Endothelial cell of hepatic sinusoid (primary cell): ENCODE results near the gene ALPK1.

Experiments used
- in situ Hi-C: cut with HindIII; loops from 2 replicates; pipeline ENCODE4 v1.10.0; 2017; ENCODE audit warnings: low sequenced_read_pairs

The ALPK1 gene

DNA sequence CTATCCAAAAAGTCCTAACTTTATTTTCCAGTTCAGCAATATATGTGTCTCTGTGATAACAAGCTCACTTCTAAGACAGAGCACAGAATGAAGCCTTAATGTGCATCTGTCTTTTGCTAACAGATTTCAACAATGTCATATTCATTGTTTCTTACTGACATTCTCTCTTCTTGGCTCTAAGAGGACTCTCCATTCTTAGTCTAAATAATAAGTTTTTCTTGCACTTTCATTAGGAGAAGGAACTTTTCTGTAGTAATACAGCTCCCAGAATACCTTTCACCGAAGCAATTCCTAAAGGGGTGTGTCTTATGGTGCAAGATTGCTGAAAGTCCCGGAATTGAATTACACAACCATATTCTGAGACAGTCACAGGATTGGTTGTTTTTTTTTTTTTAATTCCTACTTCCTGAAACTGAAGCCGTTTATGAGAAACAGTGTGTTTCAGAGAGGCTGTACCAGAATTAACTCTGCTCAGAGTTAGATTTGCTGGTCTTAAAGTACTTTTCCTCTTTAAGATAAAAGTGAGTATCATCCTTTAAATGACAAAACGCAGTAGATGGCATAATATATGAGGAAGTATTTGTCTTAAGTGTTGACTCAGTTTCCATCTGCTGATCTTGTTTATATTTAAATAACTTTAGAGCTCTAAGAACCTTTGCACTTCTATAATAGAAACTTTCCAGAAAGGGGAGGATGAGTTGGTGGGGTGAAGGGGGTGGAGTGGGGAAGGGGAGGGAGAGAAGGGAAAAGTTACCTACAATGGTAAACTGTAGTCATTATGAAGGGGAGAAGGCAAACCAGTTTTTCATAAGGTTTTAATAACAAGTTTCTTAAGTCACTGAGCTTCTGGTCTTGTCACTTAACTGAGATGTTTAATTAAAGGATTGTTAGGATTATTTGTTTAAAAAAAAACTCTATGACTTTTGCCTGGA is at the start of gene ALPK1:
TSS of gene ALPK1 (plus strand) at position 421 of the 932 bp plus-strand sequence.
- in situ Hi-C loops = no loop called here

DNA sequence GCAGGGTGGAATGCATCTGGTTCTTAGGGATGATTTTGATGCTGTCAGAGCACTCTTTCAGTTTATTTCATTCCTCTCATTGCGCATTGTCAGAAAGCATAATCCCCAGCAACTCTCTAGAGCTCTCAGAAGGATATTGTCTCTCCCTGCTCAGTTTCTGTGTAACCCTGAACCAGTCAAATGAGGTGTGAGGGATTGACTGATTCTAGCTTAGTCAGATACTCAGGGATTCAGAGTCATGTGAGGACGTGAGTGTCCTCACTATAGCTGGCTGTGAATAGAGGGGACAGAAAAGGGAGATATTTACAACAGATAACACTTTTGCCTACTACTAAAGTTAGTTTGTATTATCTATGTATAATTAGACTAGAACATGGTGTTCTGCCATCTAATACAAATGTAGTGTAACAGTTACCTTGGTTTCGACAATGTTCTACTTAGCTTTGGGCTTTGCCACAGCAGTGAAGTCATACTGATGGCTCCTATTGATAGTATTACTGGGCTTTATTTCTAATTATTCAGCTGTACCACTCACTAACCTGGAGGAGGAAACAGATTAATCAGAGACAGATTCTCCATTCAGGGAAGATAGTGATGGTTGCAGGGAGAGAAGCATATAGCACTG is 46.0 kb upstream of the ALPK1 start:
- in situ Hi-C loops = no loop called here

DNA sequence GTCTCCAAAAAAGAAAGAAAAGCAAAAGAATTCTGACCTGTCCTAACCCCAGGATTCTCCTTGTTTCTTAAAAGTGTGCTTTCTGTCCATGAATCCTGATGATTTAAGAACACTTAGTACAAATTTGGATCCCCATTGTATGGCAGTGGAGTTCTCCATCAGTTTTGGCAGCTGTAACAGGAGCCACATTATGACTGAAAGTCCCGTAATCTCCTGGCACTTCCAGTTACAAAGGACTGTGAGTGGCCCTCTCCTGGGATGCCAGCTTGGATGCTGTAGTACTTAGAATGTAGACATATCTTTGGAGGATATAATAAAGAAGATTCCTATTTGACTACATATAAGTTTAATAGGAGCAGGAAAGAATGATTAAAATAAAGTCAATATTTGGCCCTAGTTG is 44.9 kb upstream of the ALPK1 start:
- in situ Hi-C loops = no loop called here

DNA sequence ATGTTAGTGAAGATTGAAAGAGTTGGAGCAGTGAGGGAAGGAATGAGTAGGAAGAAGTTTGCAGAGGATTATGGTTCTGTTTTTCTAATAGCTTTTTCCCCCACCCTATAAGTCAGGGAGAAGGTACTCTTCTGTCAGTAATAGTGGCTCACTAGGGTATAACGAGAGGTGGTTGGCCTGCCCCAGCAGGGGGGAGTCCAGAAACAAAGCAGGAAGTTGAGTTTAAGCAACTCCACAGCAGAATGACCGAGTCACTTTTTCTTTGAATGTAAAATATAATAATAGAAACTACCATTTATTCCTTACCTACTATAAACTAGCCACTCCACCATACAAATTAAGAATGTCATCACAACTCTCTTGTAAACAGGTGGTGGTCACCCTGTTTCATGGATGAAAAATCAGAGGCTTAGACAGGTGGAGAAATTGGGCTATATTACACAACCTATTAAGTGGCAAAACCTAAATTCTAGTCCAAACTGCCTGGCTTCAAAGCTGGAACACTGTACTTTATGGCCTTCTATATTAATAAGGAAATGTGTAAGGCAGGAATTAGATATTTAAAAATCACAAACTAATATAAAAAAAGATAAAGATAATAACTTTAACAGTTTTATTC is 43.7 kb upstream of the ALPK1 start:
- in situ Hi-C loops = no loop called here

- in situ Hi-C loops = no loop called here
Measured at GRCh38 chr4:112257098-112257497, 40.1 kb upstream of the ALPK1 start.

GRCh38 chr4:112266823-112267222 is 30.3 kb upstream of the ALPK1 start:
- in situ Hi-C loops = no loop called here

DNA sequence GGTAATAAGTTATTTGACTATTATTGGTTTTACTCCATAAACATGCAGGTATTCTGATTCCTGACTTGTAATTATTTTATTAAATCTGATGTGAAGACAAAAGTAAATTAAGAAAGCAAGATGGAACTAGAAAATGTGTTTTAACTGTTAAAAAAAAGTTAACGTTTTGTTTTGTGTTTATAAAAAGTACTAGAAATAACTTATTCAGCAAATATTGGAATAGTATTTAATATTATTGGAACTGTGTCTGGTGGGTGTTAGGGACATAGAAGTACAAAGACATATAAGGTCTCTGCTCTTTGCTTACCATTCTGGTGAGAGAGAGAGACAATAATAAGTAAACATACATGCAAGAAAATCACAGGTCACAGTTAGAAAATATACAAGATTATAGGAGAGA is 27.1 kb upstream of the ALPK1 start:
- in situ Hi-C loops = no loop called here

GRCh38 chr4:112270640-112271421 is 26.3 kb upstream of the ALPK1 start:
- in situ Hi-C loops = no loop called here

DNA sequence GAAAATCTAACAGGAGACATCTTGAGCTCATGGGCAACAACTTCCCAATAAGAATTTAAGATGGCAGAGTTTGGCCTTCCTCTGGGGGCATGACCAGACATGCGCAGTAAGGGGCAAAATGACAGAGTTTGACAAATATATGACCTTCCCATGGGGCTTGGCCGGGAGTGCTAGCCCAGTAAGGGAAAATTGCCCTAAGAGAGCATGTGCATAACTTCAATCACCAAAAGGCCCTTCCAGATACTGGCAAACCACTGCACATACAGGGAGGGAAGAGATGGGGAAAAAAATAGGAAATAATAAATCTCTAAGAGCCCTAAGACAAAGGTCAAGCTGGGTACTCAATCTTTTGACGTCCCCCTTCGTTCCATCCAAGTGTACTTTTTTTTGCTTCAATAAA is 24.9 kb upstream of the ALPK1 start:
- in situ Hi-C loops = no loop called here

DNA sequence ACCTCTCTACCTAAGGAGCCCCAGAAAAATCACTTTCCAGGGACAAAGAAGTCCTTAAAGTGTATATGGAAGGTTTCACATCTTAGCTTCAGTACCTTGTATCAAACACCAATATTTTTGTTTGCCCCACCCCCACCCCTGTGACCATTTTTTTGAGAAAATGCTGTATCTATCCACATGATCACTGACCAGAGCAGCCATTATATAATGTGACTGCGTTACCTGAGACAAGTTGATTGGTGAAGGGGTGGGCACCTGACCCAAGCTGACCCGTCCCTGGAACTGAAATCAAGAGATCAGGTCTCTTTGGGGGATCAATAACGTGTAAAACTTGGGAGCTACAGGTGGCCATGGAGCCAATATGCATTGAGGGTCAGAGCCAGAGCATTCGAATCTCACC is 22.2 kb upstream of the ALPK1 start:
- in situ Hi-C loops = no loop called here

GRCh38 chr4:112276113-112276512 is 21.1 kb upstream of the ALPK1 start:
- in situ Hi-C loops = no loop called here

GRCh38 chr4:112277220-112277619 is 19.9 kb upstream of the ALPK1 start:
- in situ Hi-C loops = no loop called here

DNA sequence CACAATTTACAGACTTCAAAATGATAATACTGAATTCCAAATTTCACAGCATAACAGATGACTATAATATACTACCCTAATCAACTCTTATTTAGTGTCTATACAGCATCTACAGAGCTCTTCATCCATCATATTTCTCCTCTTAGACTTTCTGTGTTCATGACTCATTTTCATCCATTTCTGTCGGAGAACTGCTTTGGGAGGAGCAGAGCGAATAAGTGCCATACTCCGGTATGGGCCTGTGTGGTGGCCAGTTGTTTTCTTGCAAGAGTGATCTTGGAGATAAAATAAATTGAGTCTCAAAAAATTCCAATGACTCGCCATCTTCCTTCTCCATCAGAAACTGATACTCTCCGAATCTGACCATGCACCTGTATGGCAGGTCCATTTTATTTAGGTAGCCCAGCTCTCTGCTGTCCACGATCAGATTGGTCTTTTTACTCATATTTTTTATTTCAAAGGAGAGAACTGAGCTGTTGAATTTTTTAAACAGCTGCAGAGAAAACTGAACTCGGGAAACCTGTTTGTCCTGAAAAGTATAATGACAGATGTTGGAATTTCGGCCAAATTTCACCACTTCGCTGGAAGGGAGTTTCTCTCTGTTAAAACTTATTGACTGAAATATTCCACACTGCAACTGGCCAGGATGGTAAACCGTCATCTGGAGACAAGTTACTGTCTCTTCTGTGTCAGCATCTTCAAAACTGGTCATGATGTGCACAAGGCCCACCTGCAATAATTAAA is 19.3 kb upstream of the ALPK1 start:
- in situ Hi-C loops = no loop called here

DNA sequence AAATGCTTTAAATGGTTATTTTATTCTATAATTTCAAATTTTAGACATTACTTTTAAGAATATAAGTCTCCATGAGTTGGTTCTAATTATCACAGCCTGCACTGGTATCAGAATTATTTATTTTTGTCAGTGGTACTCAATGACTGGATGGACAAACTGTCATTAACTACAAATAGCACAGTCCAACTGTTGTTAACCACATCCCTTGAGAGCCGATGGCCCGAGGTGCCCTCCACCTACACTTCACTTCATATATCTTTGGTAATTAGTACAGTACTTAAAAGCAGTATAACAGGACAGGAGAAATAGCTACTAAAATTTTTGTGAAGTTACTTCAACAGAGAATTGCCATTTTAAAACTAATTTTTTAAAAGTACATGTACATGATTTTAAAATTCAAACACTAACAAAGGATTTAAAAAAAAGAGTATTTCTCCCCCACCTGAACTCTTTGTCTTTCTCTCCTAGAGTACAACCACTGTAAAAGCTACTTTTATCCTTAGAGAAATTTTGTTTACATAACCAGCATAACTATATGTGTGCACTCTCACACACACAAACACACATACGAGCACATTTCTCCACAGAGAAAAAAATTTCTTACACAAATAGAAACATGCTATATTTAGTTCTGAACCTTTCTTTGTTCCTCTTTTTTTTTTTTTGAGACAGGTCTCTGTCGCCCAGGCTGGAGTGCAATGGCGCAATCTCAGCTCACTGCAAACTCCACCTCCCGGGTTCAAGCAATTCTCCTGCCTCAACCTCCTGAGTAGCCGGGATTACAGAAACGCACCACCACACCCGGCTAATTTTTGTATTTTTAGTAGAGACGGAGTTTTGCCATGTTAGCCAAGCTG is 17.9 kb upstream of the ALPK1 start:
- in situ Hi-C loops = no loop called here

- in situ Hi-C loops = loop anchor here (10.0 kb wide), 1 partner anchor 155 kb away; no protein-coding TSS in a partner anchor
Measured at GRCh38 chr4:112279882-112280315, 17.3 kb upstream of the ALPK1 start.

DNA sequence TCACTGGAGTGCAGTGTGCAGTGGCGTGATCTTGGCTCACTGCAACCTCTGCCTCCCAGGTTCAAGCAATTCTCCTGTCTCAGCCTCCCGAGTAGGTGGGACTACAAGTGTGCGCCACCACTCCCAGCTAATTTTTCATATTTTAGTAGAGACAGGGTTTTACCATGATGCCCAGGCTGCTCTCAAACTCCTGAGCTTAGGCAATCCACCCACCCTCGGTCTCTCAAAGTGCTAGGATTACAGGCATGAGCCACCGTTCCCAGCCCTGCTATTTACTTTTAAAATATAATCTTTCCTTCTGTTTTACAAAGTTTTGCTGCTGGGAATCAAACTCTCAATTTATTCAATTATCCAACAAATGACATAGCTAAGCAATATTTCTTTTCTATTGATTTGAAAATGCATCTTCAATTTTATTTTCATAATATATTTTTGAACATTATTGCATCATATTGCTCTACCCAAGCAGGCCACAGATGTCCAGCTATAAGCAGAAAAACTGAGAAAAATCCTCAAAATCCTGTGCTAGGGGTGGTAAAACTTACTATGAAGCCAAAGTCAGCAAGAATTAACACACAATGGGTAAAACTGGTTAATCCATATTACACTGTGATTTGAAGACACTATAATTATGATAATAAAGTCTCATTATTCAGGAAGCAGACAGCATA is 16.6 kb upstream of the ALPK1 start:
- in situ Hi-C loops = loop anchor here (10.0 kb wide), 1 partner anchor 156 kb away; no protein-coding TSS in a partner anchor

DNA sequence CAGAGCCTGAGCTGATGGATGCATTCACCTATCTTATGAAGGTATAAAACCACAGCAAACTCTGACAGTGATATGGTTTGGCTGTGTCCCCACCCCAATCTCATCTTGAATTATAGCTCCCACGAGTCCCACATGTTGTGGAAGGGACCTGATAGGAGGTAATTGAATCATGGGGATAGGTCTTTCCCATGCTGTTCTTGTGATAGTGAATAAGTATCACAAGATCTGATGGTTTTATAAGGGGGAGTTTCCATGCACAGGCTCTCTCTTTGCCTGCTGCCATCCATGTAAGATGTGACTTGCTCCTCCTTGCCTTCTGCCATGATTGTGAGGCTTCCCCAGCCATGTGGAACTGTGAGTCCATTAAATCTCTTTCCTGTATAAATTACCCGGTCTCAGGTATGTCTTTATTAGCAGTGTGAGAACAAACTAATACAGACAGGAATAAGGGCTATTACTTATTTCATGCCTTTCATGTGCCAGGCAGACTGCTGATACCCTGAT is 15.2 kb upstream of the ALPK1 start:
- in situ Hi-C loops = loop anchor here (10.0 kb wide), 1 partner anchor 157 kb away; no protein-coding TSS in a partner anchor
